A673 (cell line): ENCODE data around the gene EQTN. TPM values are rescaled to one million over a fixed set of nuclear protein-coding genes. Genes with fewer than 3 reads are reported as not detected.

Experiments
- BruUV-seq: library from RNA; stranded (reverse); fragments of 400-500 nt; replicated peaks from 2 replicates; lab custom pipeline; 2021; lab: Mats Ljungman, UMichigan
- CTCF ChIA-PET: fragments of 300-600 bp; sonication (Branson Sonifier 250); formaldehyde crosslinking; loops from one replicate; lab custom pipeline; 2022; ENCODE audit warnings: antibody characterized with exemption; lab: Charles Lee
- POLR2A ChIA-PET: fragments of 300-600 bp; sonication (Branson Sonifier 250); formaldehyde crosslinking; loops from one replicate; lab custom pipeline; 2022; ENCODE audit warnings: antibody characterized with exemption; ENCODE audit not compliant: low non-redundant PET; lab: Charles Lee
- DNase-seq: peaks from one replicate; pipeline ENCODE4 v3.0.0-alpha.2; 2015; ENCODE audit warnings: low spot score
- H3K27ac ChIP-seq: fragments of 200-600 bp; sonication (generic); 2 replicates; pipeline ENCODE4 v1.5.1; 2016; ENCODE audit warnings: mixed run types, low read depth, mild to moderate bottlenecking, mixed read lengths, antibody characterized with exemption, low read length; ENCODE audit not compliant: poor library complexity, severe bottlenecking
- H3K27me3 ChIP-seq: fragments of 200-600 bp; sonication (generic); replicated peaks from 2 replicates; pipeline ENCODE4 v1.6.1; 2017; ENCODE audit warnings: mixed run types, low read depth, mild to moderate bottlenecking, mixed read lengths, antibody characterized with exemption, low read length; ENCODE audit not compliant: insufficient read depth, poor library complexity
- H3K36me3 ChIP-seq: fragments of 200-600 bp; sonication (generic); 2 replicates; pipeline ENCODE4 v1.6.1; 2016; ENCODE audit warnings: mixed run types, mild to moderate bottlenecking, mixed read lengths, antibody characterized with exemption, low read length; ENCODE audit not compliant: insufficient read depth, poor library complexity, severe bottlenecking
- H3K4me1 ChIP-seq: fragments of 200-600 bp; sonication (generic); 2 replicates; pipeline ENCODE4 v1.6.1; 2017; ENCODE audit warnings: mixed run types, mild to moderate bottlenecking, mixed read lengths, antibody characterized with exemption, low read length; ENCODE audit not compliant: insufficient read depth, poor library complexity, severe bottlenecking
- H3K4me3 ChIP-seq: fragments of 200-600 bp; sonication (generic); 2 replicates; pipeline ENCODE4 v1.5.1; 2016; ENCODE audit warnings: low read depth, mixed run types, mild to moderate bottlenecking, mixed read lengths, low read length; ENCODE audit not compliant: poor library complexity, severe bottlenecking
- H3K9me3 ChIP-seq: fragments of 200-600 bp; sonication (generic); 2 replicates; pipeline ENCODE4 v1.6.1; 2016; ENCODE audit warnings: mixed run types, low read depth, mild to moderate bottlenecking, mixed read lengths, antibody characterized with exemption, low read length; ENCODE audit not compliant: poor library complexity, severe bottlenecking
- CTCF ChIP-seq: fragments of 300-800, 200-600 bp; sonication (generic); conservative IDR thresholded peaks from 2 replicates; pipeline ENCODE4 v1.5.1; 2017; ENCODE audit warnings: low read depth, mild to moderate bottlenecking, antibody characterized with exemption, low read length, moderate library complexity, mixed read lengths
- EZH2 ChIP-seq: fragments of 200-600 bp; sonication (generic); IDR thresholded peaks from 2 replicates; pipeline ENCODE4 v1.6.1; 2017; ENCODE audit warnings: borderline replicate concordance, low read depth, mild to moderate bottlenecking, mixed read lengths, antibody characterized with exemption, low read length; ENCODE audit not compliant: poor library complexity, severe bottlenecking
- intact Hi-C: fragments of 100-400 bp; cut with micrococcal nuclease; formaldehyde crosslinking; loops from one replicate; pipeline ENCODE4 v1.10.0; 2022; ENCODE audit not compliant: unreplicated experiment
- total RNA-seq: library from RNA; stranded (reverse); gene quantifications from 2 replicates; pipeline ENCODE4 v1.2.3, GENCODE V29; 2021

The EQTN gene
- total RNA-seq, 1 experiment from 2014 or later, result not detected

- CTCF ChIA-PET, result no interaction called here
- Histone ChIP-seq H3K4me1 (no peaks in the 10 kb centered on the region), H3K9me3 (no peaks in the 10 kb centered on the region), H3K27ac (no peak overlapping the region), H3K4me3 (no peak overlapping the region), H3K36me3 (no peaks in the 10 kb centered on the region), H3K27me3 (no peaks in the 10 kb centered on the region)
- TF ChIP-seq EZH2 (no peak), CTCF (no peak)
- POLR2A ChIA-PET, result no interaction called here
- no peak for DNase-seq
- intact Hi-C loops, result no loop called here
- no TSS peak for BruUV-seq
Measured at GRCh38 chr9:27328483-27328882, 31.5 kb upstream of the EQTN start.

GRCh38 chr9:27311184-27311583, 14.2 kb upstream of the EQTN start:
- ChIA-PET POLR2A (no interaction called here), CTCF (no interaction called here)
- H3K4me3 ChIP-seq, result no peak overlapping the region
- H3K27ac ChIP-seq, result no peak overlapping the region
- TF ChIP-seq EZH2 (no peak), CTCF (no peak)
- H3K36me3 ChIP-seq, result no peaks in the 10 kb centered on the region
- H3K27me3 ChIP-seq, result no peaks in the 10 kb centered on the region
- no peaks in the 10 kb centered on the region for H3K4me1 ChIP-seq
- H3K9me3 ChIP-seq, result no peaks in the 10 kb centered on the region
- intact Hi-C loops, result no loop called here
- no TSS peak for BruUV-seq
- DNase-seq, result no peak

- ChIA-PET POLR2A (no interaction called here), CTCF (no interaction called here)
- Histone ChIP-seq H3K9me3 (no peaks in the 10 kb centered on the region), H3K27ac (no peak overlapping the region), H3K36me3 (no peaks in the 10 kb centered on the region), H3K4me1 (no peaks in the 10 kb centered on the region), H3K4me3 (no peak overlapping the region), H3K27me3 (no peaks in the 10 kb centered on the region)
- DNase-seq, result no peak
- TF ChIP-seq EZH2, result no peak
- TF ChIP-seq CTCF, result no peak
- BruUV-seq, result no TSS peak
- intact Hi-C loops, result no loop called here
Measured at GRCh38 chr9:27310582-27310981, 13.6 kb upstream of the EQTN start.
